Glomerular visceral epithelial cell (primary cell): ENCODE measurements around the gene ZIC2.
"Not testable (repeated sequence)": the region's sequence is repeated elsewhere in the genome, so short reads cannot be mapped to it uniquely, and the experiment has no call there.

Source experiments
- DNase-seq: peaks from one replicate; pipeline ENCODE4 v3.0.0-alpha.2; 2016; ENCODE audit errors: extremely low spot score

The ZIC2 gene

GRCh38 chr13:100014621-100015020 lies 33.0 kb downstream of the ZIC2 start:
- DNase-seq, result no peak

- DNase-seq, result no peak
Measured at GRCh38 chr13:100019780-100020356, 38.3 kb downstream of the ZIC2 start.

GRCh38 chr13:100022798-100023197 lies 41.2 kb downstream of the ZIC2 start:
- no peak for DNase-seq

- no peak for DNase-seq
Measured at GRCh38 chr13:100024023-100024422, 42.4 kb downstream of the ZIC2 start.

- no peak for DNase-seq
Measured at GRCh38 chr13:100029933-100030332, 48.3 kb downstream of the ZIC2 start.

- not testable (repeated sequence) for DNase-seq
Measured at GRCh38 chr13:100032642-100033041, 51.1 kb downstream of the ZIC2 start.

GRCh38 chr13:100035936-100036335 lies 54.4 kb downstream of the ZIC2 start:
- no peak for DNase-seq
